ENCODE results near the gene PGM5. TPM values are rescaled to one million over a fixed set of nuclear protein-coding genes. Genes with fewer than 3 reads are reported as not detected.

Gene PGM5
- total and polyA plus RNA-seq, 4 experiments from 2014 or later: not detected

- DNase-seq: no peak
- Histone ChIP-seq H3K4me3 (ENCODE audit: low read length in 2 of 2) (no peak overlapping the region), H3K36me3 (ENCODE audit: insufficient read depth, low read length) (no peaks in the 10 kb centered on the region), H3K27me3 (ENCODE audit: insufficient read depth, low read length) (no peaks in the 10 kb centered on the region), H3K9me3 (ENCODE audit: control insufficient read depth in 1 of 2, low read length in 2 of 2) (no peaks in the 10 kb centered on the region), H3K27ac (ENCODE audit: low read depth, low read length) (no peak overlapping the region), H3K4me1 (ENCODE audit: insufficient read depth, low read length) (no peaks in the 10 kb centered on the region)
- Mint-ChIP-seq H3K27ac (no peak overlapping the region), H3K36me3 (no peaks in the 10 kb centered on the region), H3K4me1 (peaks cover 0 to 2% (median 0%) of the 10 kb centered on the region in 4 donors), H3K4me3 (no peak overlapping the region), H3K9me3 (no peaks in the 10 kb centered on the region), H3K27me3 (peaks cover 4 to 13% of the 10 kb centered on the region in 2 donors)
- CTCF ChIA-PET (ENCODE audit: partially characterized antibody): interaction anchor here (1.3 to 2.0 kb wide), 2 partner anchors 9 to 12 kb away, joined by 5 to 9 read pairs; no protein-coding TSS in a partner anchor
- intact Hi-C loops (cut with micrococcal nuclease): no loop called here
- POLR2A ChIA-PET (ENCODE audit: partially characterized antibody): no interaction called here
Observed at GRCh38 chr9:68551191-68551590, 194.8 kb downstream of the PGM5 start.

GRCh38 chr9:68552700-68553476 lies 196.5 kb downstream of the PGM5 start:
- no peaks in the 10 kb centered on the region for H3K4me1 Mint-ChIP-seq
- ChIA-PET CTCF (ENCODE audit: partially characterized antibody) (no interaction called here), POLR2A (ENCODE audit: partially characterized antibody) (no interaction called here)
- no peak for DNase-seq
- H3K4me3 ChIP-seq (ENCODE audit: low read length in 2 of 2): no peak overlapping the region
- H3K27ac Mint-ChIP-seq: no peak overlapping the region
- H3K27me3 Mint-ChIP-seq: peaks cover 12% of the 10 kb centered on the region in 2 donors
- intact Hi-C loops (cut with micrococcal nuclease): no loop called here
- H3K36me3 ChIP-seq (ENCODE audit: insufficient read depth, low read length): no peaks in the 10 kb centered on the region
- no peaks in the 10 kb centered on the region for H3K4me1 ChIP-seq (ENCODE audit: insufficient read depth, low read length)
- no peaks in the 10 kb centered on the region for H3K36me3 Mint-ChIP-seq
- H3K9me3 Mint-ChIP-seq: no peaks in the 10 kb centered on the region
- no peak overlapping the region for H3K27ac ChIP-seq (ENCODE audit: low read depth, low read length)
- H3K4me3 Mint-ChIP-seq: no peak overlapping the region
- H3K27me3 ChIP-seq (ENCODE audit: insufficient read depth, low read length): no peaks in the 10 kb centered on the region
- H3K9me3 ChIP-seq (ENCODE audit: control insufficient read depth in 1 of 2, low read length in 2 of 2): no peaks in the 10 kb centered on the region

GRCh38 chr9:68555437-68556150 lies 199.2 kb downstream of the PGM5 start:
- Histone ChIP-seq H3K9me3 (ENCODE audit: control insufficient read depth in 1 of 2, low read length in 2 of 2) (no peaks in the 10 kb centered on the region), H3K4me3 (ENCODE audit: low read length in 2 of 2) (no peak overlapping the region), H3K27ac (ENCODE audit: low read depth, low read length) (no peak overlapping the region), H3K36me3 (ENCODE audit: insufficient read depth, low read length) (no peaks in the 10 kb centered on the region), H3K27me3 (ENCODE audit: insufficient read depth, low read length) (no peaks in the 10 kb centered on the region), H3K4me1 (ENCODE audit: insufficient read depth, low read length) (peaks cover 7% of the 10 kb centered on the region)
- H3K9me3 Mint-ChIP-seq: no peaks in the 10 kb centered on the region
- peaks cover 0 to 6% (median 5%) of the 10 kb centered on the region in 4 donors for H3K4me1 Mint-ChIP-seq
- no peaks in the 10 kb centered on the region for H3K36me3 Mint-ChIP-seq
- DNase-seq: no peak
- ChIA-PET CTCF (ENCODE audit: partially characterized antibody) (no interaction called here), POLR2A (ENCODE audit: partially characterized antibody) (no interaction called here)
- no peak overlapping the region for H3K27ac Mint-ChIP-seq
- intact Hi-C loops (cut with micrococcal nuclease): no loop called here
- H3K27me3 Mint-ChIP-seq: peaks cover 12 to 14% of the 10 kb centered on the region in 2 donors
- H3K4me3 Mint-ChIP-seq: no peak overlapping the region

GRCh38 chr9:68558545-68558944 lies 202.1 kb downstream of the PGM5 start:
- Mint-ChIP-seq H3K36me3 (no peaks in the 10 kb centered on the region), H3K27ac (no peak overlapping the region), H3K4me1 (peaks cover 0 to 8% (median 5%) of the 10 kb centered on the region in 4 donors), H3K27me3 (peaks cover 27% of the 10 kb centered on the region in 2 donors), H3K4me3 (no peak overlapping the region), H3K9me3 (no peaks in the 10 kb centered on the region)
- Histone ChIP-seq H3K9me3 (ENCODE audit: control insufficient read depth in 1 of 2, low read length in 2 of 2) (no peaks in the 10 kb centered on the region), H3K4me1 (ENCODE audit: insufficient read depth, low read length) (peaks cover 7% of the 10 kb centered on the region), H3K27me3 (ENCODE audit: insufficient read depth, low read length) (peaks cover 9% of the 10 kb centered on the region), H3K36me3 (ENCODE audit: insufficient read depth, low read length) (no peaks in the 10 kb centered on the region), H3K27ac (ENCODE audit: low read depth, low read length) (no peak overlapping the region), H3K4me3 (ENCODE audit: low read length in 2 of 2) (no peak overlapping the region)
- DNase-seq: no peak
- POLR2A ChIA-PET (ENCODE audit: partially characterized antibody): no interaction called here
- intact Hi-C loops (cut with micrococcal nuclease): no loop called here
- CTCF ChIA-PET (ENCODE audit: partially characterized antibody): interaction anchor here (1.5 to 2.6 kb wide), 5 partner anchors 7 to 450 kb away, joined by 5 to 9 read pairs (median 7); no protein-coding TSS in a partner anchor

GRCh38 chr9:68560071-68560844 lies 203.8 kb downstream of the PGM5 start:
- Histone ChIP-seq H3K27me3 (ENCODE audit: insufficient read depth, low read length) (peaks cover 9% of the 10 kb centered on the region), H3K36me3 (ENCODE audit: insufficient read depth, low read length) (no peaks in the 10 kb centered on the region), H3K9me3 (ENCODE audit: control insufficient read depth in 1 of 2, low read length in 2 of 2) (no peaks in the 10 kb centered on the region), H3K4me3 (ENCODE audit: low read length in 2 of 2) (no peak overlapping the region), H3K4me1 (ENCODE audit: insufficient read depth, low read length) (peaks cover 7% of the 10 kb centered on the region), H3K27ac (ENCODE audit: low read depth, low read length) (no peak overlapping the region)
- CTCF ChIA-PET (ENCODE audit: partially characterized antibody): interaction anchor here (1.0 to 2.6 kb wide), 14 partner anchors 8 to 496 kb away, joined by 3 to 11 read pairs (median 6); partner anchors contain the start of gene TMEM252
- Mint-ChIP-seq H3K27me3 (peaks cover 26% of the 10 kb centered on the region in 2 donors), H3K9me3 (no peaks in the 10 kb centered on the region), H3K36me3 (no peaks in the 10 kb centered on the region), H3K27ac (no peak overlapping the region), H3K4me3 (peak overlapping the region in 2 of 8 donors; percentile 9 to 11), H3K4me1 (peaks cover 0 to 8% (median 5%) of the 10 kb centered on the region in 4 donors)
- POLR2A ChIA-PET (ENCODE audit: partially characterized antibody): no interaction called here
- intact Hi-C loops (cut with micrococcal nuclease): no loop called here
- DNase-seq: peak; percentile 10 to 51 (median 17)

- intact Hi-C loops (cut with micrococcal nuclease): no loop called here
Observed at GRCh38 chr9:68562461-68562860, 206.1 kb downstream of the PGM5 start.

More at GRCh38 chr9:68562461-68562860, 206.1 kb downstream of the PGM5 start:
- no peak for DNase-seq
- H3K36me3 ChIP-seq (ENCODE audit: insufficient read depth, low read length): no peaks in the 10 kb centered on the region
- POLR2A ChIA-PET (ENCODE audit: partially characterized antibody): no interaction called here
- peaks cover 0 to 8% (median 5%) of the 10 kb centered on the region in 4 donors for H3K4me1 Mint-ChIP-seq
- H3K4me1 ChIP-seq (ENCODE audit: insufficient read depth, low read length): peaks cover 7% of the 10 kb centered on the region
- no peaks in the 10 kb centered on the region for H3K9me3 Mint-ChIP-seq
- H3K27ac ChIP-seq (ENCODE audit: low read depth, low read length): no peak overlapping the region
- peaks cover 21 to 31% of the 10 kb centered on the region in 2 donors for H3K27me3 Mint-ChIP-seq
- H3K9me3 ChIP-seq (ENCODE audit: control insufficient read depth in 1 of 2, low read length in 2 of 2): no peaks in the 10 kb centered on the region
- no peaks in the 10 kb centered on the region for H3K36me3 Mint-ChIP-seq
- peaks cover 9% of the 10 kb centered on the region for H3K27me3 ChIP-seq (ENCODE audit: insufficient read depth, low read length)
- no peak overlapping the region for H3K27ac Mint-ChIP-seq
- H3K4me3 ChIP-seq (ENCODE audit: low read length in 2 of 2): no peak overlapping the region
- CTCF ChIA-PET (ENCODE audit: partially characterized antibody): interaction anchor here (0.9 kb wide), 1 partner anchor 11 kb away, joined by 5 read pairs; no protein-coding TSS in a partner anchor
- no peak overlapping the region for H3K4me3 Mint-ChIP-seq
